Right kidney (tissue), 1 donor: ENCODE measurements around the gene NPC2.

Source experiments
- DNase-seq: peaks from one replicate; pipeline ENCODE4 v3.0.0-alpha.2; 2016

Gene NPC2

DNA sequence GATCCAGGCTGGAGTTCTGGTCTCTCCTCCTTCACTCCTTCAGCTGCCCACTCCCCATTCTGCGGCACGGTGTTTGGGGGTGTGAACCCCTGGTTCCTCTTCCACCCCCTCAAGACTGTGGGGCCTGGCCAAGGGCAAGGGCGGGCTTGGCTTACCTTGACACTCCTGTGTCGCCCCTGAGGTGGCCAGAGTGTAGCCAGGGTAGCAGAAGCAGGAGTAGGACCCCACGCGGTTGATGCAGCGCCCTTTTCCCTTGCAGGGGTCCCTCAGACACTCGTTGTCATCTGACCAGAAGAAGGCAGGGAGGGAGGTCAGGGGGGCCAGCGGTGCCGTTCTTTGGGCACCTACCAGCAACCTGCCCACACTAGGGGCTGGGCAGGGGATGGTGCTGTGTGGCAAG is 28.7 kb upstream of the NPC2 start:
- DNase-seq = no peak

DNA sequence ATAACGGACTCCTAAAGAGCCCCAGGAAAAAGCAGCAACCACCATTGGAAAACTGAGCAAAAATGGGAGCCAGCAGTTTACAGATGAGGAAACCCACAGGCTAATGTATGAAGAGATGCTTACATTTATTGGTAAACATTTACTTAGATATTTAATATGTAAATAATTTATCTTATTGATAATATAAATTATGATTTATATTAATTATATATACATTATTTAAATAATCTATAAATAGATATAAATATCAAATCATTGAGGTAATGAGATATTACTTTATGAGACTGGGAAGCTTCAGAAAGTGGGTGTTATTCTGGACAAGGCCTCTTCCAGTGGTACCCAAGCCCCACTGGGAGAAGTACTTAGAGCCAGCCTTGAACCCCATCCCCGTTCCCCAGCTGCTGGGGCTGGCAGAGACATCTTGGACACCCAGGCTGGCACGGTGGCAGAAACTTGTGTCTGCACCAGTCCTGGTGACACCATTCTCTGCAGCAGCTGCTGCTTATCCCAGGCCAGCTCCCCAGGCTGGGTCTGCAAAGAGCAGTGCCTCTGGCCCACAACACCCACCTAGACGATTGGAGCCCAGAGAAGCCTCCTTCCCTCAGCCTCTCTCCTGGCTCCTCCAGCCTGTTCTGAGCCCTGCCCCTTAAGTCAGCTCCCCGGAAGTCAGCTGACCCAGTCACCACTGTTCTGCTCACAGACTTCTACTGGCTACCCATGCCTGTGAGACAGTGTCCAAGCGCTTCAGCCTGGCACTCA is 26.4 kb upstream of the NPC2 start:
- DNase-seq = no peak

- DNase-seq = no peak
These were observed 25.1 kb upstream of the NPC2 start for GRCh38 chr14:74518221-74518620.

DNA sequence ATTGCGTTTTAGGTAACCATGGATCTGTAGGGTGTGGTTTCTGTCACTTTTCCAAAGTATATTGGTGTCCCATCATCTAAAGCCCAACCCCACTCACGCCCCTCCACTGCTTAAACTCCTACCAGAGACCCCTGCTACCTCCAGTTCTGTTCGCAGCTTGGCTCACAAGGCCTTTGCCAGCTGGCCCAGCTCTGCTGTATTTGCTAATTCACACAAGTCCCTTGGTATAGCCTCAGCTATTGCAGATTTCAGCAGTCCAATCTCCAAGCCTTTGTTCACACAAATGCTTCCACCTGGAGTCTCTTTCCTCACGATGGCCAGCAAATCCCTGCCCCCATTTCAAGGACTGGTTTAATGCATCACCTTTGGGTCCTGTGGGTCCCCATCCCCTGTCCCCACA is 24.6 kb upstream of the NPC2 start:
- DNase-seq = no peak

- no peak for DNase-seq
These were observed 23.5 kb upstream of the NPC2 start for GRCh38 chr14:74516451-74517160.

GRCh38 chr14:74515891-74516412 is 22.8 kb upstream of the NPC2 start:
- no peak for DNase-seq

DNA sequence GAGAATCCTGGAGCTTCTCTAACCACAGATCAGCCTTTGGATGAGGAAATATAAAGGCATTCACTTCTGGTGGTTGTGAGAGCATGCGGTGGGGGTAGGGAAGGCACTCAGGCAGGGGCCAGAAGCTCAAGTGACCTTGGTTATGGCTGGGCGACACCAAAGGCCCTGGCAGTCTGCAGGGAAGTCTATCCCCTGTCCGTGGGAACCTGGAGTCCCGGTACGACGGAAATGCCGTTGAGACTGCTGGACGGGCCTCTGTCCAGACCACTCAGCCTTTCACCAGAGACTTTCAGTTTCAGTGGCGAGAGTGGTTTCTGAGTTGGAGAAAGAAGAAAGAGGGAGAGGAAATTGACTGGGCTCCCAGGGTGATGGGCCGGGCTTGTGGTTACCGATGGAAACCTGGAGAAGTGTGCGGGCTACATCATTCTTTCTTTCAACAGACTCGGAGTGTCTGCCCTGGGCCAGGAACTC is 21.4 kb upstream of the NPC2 start:
- no peak for DNase-seq

DNA sequence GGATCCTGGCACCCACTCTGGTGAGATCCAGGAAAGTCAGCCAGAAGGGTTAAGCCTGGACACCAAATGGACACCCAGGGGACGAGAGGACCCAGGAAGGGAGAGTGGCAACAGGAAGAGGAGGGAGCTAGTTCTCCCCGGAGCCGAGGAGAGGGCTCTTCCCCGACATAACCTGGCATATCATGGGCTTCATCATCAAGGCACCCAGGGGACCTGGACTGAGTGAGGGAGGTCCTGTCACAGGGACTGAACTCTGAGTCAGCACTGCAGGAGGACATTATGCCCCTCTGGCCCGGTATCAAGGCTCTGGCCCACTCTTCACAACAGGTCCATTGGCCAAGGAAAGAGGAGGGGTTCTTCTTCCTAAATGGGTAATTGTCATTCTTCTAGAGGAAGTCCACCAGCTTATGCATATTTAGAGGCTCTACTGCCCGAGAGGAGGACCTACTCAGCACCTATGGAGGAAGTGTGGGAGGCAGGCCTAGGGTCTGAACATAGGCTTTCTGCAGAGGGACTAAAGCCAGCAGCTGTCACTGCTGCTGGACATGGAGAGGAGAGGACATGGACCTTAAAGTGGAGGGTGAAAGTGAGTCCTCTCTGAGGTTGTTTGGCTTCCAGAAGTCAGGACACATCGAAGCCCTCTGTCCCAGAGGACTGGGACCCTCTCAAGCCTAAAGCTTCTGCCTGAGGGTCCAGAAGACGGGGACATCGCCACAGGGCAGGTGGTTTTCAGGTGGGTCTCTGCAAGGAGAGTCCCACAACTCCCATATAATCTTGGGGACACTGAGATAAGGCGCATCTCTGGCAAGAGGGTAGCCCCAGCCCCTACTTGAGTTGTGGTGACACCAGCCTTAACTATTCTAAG is 19.1 kb upstream of the NPC2 start:
- no peak for DNase-seq

DNA sequence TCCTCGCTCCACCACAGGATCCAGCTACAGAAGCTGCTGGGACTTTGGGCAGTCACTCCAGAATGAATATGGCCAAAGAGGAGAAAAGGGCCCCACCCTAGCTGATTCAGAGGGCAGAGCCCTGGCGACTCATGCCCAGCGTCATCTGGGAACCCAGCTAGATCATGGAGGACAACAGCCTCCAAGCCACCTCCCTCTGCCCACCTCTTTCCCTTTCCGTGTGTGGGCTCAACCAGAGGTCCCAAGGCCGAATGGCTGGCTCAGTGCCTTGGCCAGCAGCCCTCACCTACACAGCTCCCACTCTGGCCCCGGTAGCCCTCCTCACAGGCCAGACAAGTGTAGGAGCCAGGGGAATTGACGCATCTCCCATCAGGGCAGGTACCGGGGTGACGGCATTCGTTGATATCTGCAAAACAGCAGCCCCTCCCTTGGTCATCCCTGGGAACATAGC is 17.9 kb upstream of the NPC2 start:
- no peak for DNase-seq

DNA sequence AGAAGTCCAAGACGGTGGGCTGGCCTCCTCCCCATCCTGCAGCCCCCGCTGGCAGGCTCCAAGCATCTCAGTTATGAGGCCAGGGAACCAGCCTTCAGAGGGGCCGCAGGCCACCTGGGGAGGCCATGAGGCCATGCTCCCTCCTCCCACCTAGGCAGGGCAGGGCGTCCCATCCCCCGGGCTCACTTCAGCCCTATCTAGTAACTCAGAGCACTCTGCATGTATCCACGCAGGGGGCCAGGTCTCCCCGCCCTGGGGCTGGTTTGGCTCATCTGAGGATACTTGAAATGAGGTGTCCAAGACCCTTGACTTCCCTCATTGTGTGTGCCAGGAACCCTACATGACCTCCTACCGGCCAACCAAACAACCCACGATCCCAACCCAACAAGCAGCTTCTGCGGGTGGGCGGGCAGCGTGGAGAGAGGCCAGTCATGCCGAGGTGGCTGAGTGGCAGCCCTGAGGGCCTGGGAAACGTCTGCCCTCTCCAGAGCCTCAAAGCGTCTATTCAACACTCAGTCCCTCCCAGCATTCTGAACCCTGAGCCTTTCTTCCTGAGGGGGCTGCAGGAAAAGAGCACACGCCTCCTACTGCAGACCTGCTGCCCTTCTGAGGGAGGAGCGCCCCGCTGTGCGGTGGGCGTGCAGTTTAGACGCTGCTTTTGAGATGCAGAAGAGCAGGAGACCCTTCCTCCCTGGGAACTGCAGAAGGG is 17.3 kb upstream of the NPC2 start:
- DNase-seq = no peak

GRCh38 chr14:74509587-74510222 is 16.6 kb upstream of the NPC2 start:
- no peak for DNase-seq

GRCh38 chr14:74508844-74509428 is 15.8 kb upstream of the NPC2 start:
- no peak for DNase-seq

DNA sequence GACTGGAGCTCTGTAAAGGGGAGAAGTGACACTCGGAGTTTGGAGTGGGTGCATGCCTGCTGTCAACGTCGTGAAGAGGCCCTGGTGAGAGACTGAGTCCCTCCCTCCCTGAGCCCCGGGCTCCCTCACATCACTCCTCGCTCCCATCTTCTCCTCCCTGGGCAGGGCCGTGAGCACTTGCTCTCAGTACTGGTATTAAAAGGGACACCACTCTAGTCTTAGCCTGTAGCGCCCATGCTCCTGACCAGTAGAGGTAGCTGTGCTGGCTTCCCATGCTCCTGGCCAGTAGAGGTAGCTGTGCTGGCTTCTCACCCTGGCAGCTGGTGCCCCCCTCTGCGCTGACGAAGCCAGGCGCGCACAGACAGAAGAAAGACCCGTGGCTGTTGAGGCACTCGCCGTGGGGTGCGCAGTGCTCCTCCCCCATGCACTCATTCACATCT is 15.2 kb upstream of the NPC2 start:
- DNase-seq = no peak

- DNase-seq = no peak
These were observed 14.7 kb upstream of the NPC2 start for GRCh38 chr14:74507840-74508239.

- no peak for DNase-seq
These were observed 14.0 kb upstream of the NPC2 start for GRCh38 chr14:74507085-74507484.

DNA sequence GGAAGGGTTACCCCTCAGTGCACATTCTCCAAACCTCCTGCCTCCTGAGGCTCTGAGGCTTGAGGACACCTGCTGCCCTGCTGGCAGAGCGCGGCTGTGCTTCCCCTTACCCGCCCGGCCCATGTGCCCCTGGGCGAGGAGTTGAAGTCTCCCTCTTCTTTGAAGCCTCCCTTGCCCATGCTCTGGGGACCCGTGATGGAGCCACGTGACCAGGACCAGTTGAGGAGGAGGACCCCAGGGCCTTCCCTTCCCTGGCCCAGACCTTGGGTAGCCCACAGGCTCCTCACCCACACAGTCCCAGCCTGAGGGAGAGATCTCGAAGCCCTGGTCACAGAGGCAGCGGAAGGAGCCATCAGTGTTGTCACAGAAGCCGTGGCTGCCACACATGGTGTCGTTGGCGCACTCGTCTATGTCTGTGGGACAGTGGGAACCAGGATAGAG is 13.3 kb upstream of the NPC2 start:
- DNase-seq = no peak

DNA sequence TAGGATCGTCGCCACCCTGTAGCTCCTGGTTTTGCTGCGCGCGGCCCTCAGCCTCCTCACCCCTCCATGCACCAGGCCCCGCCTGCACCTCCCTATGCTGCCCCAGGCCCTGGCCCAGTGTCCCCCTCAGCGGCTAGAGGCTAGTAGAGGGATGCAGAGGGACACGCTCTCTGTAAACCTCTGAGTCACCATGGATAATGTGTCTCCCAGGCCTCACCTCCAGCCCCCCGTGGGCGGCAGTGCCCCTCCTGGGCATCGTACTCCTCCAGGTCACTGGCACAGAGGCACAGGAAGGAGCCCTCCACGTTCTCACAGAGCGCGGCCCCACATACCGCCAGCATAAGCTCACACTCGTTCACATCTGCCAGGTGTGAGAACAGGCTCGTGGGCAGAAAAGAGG is 12.7 kb upstream of the NPC2 start:
- no peak for DNase-seq

DNA sequence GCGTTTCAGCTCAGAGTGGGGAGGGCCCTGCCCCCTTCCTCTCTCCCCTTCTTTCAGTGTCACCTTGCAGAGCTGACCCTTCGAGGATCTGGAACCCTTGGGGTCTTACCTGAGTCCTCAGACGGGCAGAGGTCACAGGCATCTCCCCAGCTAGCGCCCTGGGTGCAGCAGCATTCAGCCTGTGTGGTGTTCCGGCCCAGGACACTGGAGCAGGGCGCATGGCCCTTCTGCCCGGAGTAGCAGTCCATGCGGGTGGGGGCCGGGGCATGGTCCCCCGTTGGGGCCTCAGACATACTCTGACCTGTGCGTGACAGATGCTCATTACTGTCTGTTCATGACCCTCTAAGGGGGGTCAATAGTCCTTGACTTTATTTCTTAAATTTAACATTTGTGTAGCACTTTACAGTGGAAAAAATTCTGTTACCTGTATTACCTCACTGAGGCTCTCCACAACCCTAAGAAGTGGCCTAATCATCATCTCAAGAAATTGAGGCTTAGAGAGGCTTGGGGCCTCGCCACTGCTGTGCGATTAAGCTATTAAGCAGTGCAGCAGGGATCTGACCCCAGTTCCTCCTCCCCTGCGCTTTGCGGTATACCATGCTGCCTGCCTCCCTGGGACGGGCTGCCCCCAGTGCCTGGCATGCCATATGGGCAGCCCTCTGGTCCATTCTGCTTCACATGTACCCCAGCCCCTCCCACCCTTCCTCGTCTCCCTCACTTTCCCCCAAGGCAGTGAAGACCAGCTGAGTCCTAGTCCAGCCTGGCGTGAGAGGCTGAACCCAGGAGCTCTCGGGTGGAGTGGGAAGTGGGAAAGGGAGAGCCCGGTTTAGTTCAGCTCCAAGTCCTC is 12.0 kb upstream of the NPC2 start:
- DNase-seq = no peak

DNA sequence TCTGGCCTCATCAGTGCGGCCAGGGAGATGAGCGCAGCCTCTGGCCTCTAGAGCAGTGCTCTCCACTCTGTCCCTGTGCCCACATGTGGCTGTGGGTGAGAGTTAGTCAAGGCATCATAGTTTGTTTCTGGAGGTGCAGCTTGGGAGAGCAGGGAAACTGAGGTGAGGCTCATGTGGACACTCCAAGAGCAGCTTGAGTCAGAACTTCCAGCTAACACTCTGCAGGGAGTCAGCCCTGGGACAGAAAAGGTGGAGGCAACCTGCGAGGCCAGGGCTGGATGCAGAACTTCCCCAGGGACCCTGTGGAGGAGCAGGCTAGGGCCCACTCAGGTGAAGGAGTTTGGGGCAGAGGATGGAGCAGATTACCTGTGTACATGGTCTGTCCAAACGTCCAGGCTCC is 11.3 kb upstream of the NPC2 start:
- no peak for DNase-seq

- DNase-seq = no peak
These were observed 10.8 kb upstream of the NPC2 start for GRCh38 chr14:74503938-74504335.
